CD4-positive, alpha-beta T cell treated with Interleukin-12 subunit alpha and Interleukin-12 subunit beta, for 1 hour (primary cell): ENCODE results near the gene TMEM43.
A peak's percentile ranks its signal among the peaks of the same experiment; 100 is the strongest.

Experiments
- DNase-seq: peaks from one replicate; pipeline ENCODE4 v3.0.0-alpha.2; 2020

The TMEM43 gene

GRCh38 chr3:14138878-14139655 lies 14.2 kb downstream of the TMEM43 start:
- DNase-seq, result no peak

- DNase-seq, result no peak
Observed at GRCh38 chr3:14139771-14140170, 14.9 kb downstream of the TMEM43 start.

GRCh38 chr3:14140668-14141067 lies 15.8 kb downstream of the TMEM43 start:
- DNase-seq, result no peak

- no peak for DNase-seq
Observed at GRCh38 chr3:14141144-14141543, 16.3 kb downstream of the TMEM43 start.

GRCh38 chr3:14141602-14142341 lies 16.9 kb downstream of the TMEM43 start:
- no peak for DNase-seq

GRCh38 chr3:14142567-14143270 lies 17.9 kb downstream of the TMEM43 start:
- peak; percentile 85 for DNase-seq

GRCh38 chr3:14143271-14144225 lies 18.7 kb downstream of the TMEM43 start:
- DNase-seq, result no peak

GRCh38 chr3:14144423-14145075 lies 19.7 kb downstream of the TMEM43 start:
- peak; percentile 94 for DNase-seq

- no peak for DNase-seq
Observed at GRCh38 chr3:14145236-14145635, 20.4 kb downstream of the TMEM43 start.

GRCh38 chr3:14145670-14146380 lies 21.0 kb downstream of the TMEM43 start:
- no peak for DNase-seq

GRCh38 chr3:14146381-14147065 lies 21.7 kb downstream of the TMEM43 start:
- DNase-seq, result no peak

GRCh38 chr3:14147066-14147435 lies 22.2 kb downstream of the TMEM43 start:
- no peak for DNase-seq

- DNase-seq, result no peak
Observed at GRCh38 chr3:14147617-14148016, 22.8 kb downstream of the TMEM43 start.

GRCh38 chr3:14148041-14148985 lies 23.5 kb downstream of the TMEM43 start:
- no peak for DNase-seq

- DNase-seq, result no peak
Observed at GRCh38 chr3:14150078-14150477, 25.2 kb downstream of the TMEM43 start.

- no peak for DNase-seq
Observed at GRCh38 chr3:14150491-14151230, 25.8 kb downstream of the TMEM43 start.

- DNase-seq, result no peak
Observed at GRCh38 chr3:14151471-14152083, 26.7 kb downstream of the TMEM43 start.

GRCh38 chr3:14152233-14152962 lies 27.5 kb downstream of the TMEM43 start:
- DNase-seq, result no peak
